GM23338 (cell line): ENCODE results near the gene KANK3. TPM values are rescaled to one million over a fixed set of nuclear protein-coding genes. Genes with fewer than 3 reads are reported as not detected.
"Not testable (repeated sequence)": the region's sequence is repeated elsewhere in the genome, so short reads cannot be mapped to it uniquely, and the experiment has no call there.

ENCODE experiments used
- ATAC-seq: fragments of 200-7000 bp; cut with Tn5 transposase; 3 replicates; pipeline ENCODE4 v1.9.1; 2020
- DNase-seq: peaks from one replicate; pipeline ENCODE4 v3.0.0-alpha.2; 2015; ENCODE audit warnings: low spot score
- H2AFZ ChIP-seq: fragments of 200-600 bp; sonication (generic); 2 replicates; pipeline ENCODE4 v1.8.0; 2016; ENCODE audit warnings: antibody characterized with exemption, mild to moderate bottlenecking, moderate library complexity
- H3F3A ChIP-seq: fragments of 200-600 bp; sonication (generic); replicated peaks from 2 replicates; pipeline ENCODE4 v1.8.0; 2017; ENCODE audit warnings: antibody characterized with exemption, mixed run types, low read depth
- H3K27ac ChIP-seq: fragments of 200-600 bp; sonication (generic); 2 replicates; pipeline ENCODE4 v1.6.1; 2016; ENCODE audit warnings: low read depth
- H3K27me3 ChIP-seq: fragments of 200-600 bp; sonication (generic); 2 replicates; pipeline ENCODE4 v1.8.0; 2016; ENCODE audit warnings: mild to moderate bottlenecking, mixed run types, moderate library complexity; ENCODE audit not compliant: insufficient read depth
- H3K36me3 ChIP-seq: fragments of 200-600 bp; sonication (generic); 2 replicates; pipeline ENCODE4 v1.8.0; 2016; ENCODE audit warnings: mild to moderate bottlenecking; ENCODE audit not compliant: insufficient read depth
- H3K4me1 ChIP-seq: fragments of 200-600 bp; sonication (generic); 2 replicates; pipeline ENCODE4 v1.8.0; 2016; ENCODE audit warnings: mild to moderate bottlenecking, moderate library complexity; ENCODE audit not compliant: insufficient read depth
- H3K4me2 ChIP-seq: fragments of 200-600 bp; sonication (generic); 2 replicates; pipeline ENCODE4 v1.7.1; 2017; ENCODE audit warnings: mixed run types
- H3K4me3 ChIP-seq: fragments of 200-600 bp; sonication (generic); 2 replicates; pipeline ENCODE4 v1.6.1; 2016; ENCODE audit warnings: mixed run types
- H3K79me2 ChIP-seq: fragments of 200-600 bp; sonication (generic); replicated peaks from 2 replicates; pipeline ENCODE4 v1.8.0; 2017; ENCODE audit warnings: mild to moderate bottlenecking; ENCODE audit not compliant: insufficient read depth
- H3K9me2 ChIP-seq: fragments of 200-600 bp; sonication (generic); 2 replicates; pipeline ENCODE4 v1.8.0; 2017; ENCODE audit not compliant: insufficient read depth
- H4K20me1 ChIP-seq: fragments of 200-600 bp; sonication (generic); replicated peaks from 2 replicates; pipeline ENCODE4 v1.8.0; 2017; ENCODE audit warnings: mild to moderate bottlenecking; ENCODE audit not compliant: insufficient read depth
- H3K27ac Mint-ChIP-seq: 2 replicates; pipeline ENCODE4 v1.8.0; 2020; ENCODE audit warnings: inconsistent platforms, mild to moderate bottlenecking, moderate library complexity, mixed read lengths
- H3K27me3 Mint-ChIP-seq: 3 replicates; pipeline ENCODE4 v1.8.0; 2022; ENCODE audit warnings: low read depth, mild to moderate bottlenecking, moderate library complexity, mixed read lengths, inconsistent platforms; ENCODE audit not compliant: insufficient read depth, poor library complexity
- H3K36me3 Mint-ChIP-seq: 3 replicates; pipeline ENCODE4 v1.8.0; 2021; ENCODE audit warnings: low read depth, mild to moderate bottlenecking, inconsistent platforms, moderate library complexity, mixed read lengths
- H3K4me1 Mint-ChIP-seq: 3 replicates; pipeline ENCODE4 v1.8.0; 2020; ENCODE audit warnings: mild to moderate bottlenecking, inconsistent platforms, mixed read lengths
- H3K4me3 Mint-ChIP-seq: 3 replicates; pipeline ENCODE4 v1.8.0; 2021; ENCODE audit warnings: moderate library complexity, mild to moderate bottlenecking, inconsistent platforms, mixed read lengths
- H3K9me3 Mint-ChIP-seq: 3 replicates; pipeline ENCODE4 v1.8.0; 2020; ENCODE audit warnings: moderate library complexity, mild to moderate bottlenecking, inconsistent platforms, mixed read lengths
- polyA plus RNA-seq: library from polyadenylated mRNA; unstranded; fragments of >200 nt; fragmentation: Nextera tagmentation; extraction: Ambion mirVana; gene quantifications from 2 replicates; pipeline ENCODE4 v1.2.1, GENCODE V29; 2016
- total RNA-seq: library from RNA; depleted of rRNA; stranded (reverse); fragments of >200 nt; shearing (Covaris generic); gene quantifications from 2 replicates; pipeline ENCODE4 v1.2.3, GENCODE V29; 2014

The KANK3 gene
- total and polyA plus RNA-seq, 2 experiments from 2014 or later, result 2.0 to 9.3 TPM

DNA sequence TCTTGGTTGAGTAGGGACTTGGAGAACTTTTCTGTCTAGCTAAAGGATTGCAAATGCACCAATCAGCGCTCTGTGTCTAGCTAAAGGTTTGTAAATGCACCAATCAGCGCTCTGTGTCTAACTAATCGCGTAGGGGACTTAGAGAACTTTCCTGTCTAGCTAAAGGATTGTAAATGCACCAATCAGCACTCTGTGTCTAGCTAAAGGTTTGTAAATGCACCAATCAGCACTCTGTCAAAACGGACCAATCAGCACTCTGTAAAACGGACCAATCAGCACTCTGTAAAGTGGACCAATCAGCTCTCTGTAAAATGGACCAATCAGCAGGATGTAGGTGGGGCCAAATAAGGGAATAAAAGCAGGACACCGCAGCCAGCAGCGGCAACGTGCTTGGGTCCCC lies 43.4 kb upstream of the KANK3 start:
- H3F3A ChIP-seq, H3K4me1 ChIP-seq, H3K4me3 Mint-ChIP-seq, H3K4me2 ChIP-seq, DNase-seq, ATAC-seq, H2AFZ ChIP-seq, H3K27me3 ChIP-seq, H3K4me3 ChIP-seq, H3K27ac ChIP-seq, H3K36me3 ChIP-seq, H3K9me2 ChIP-seq, H3K4me1 Mint-ChIP-seq, H4K20me1 ChIP-seq, H3K79me2 ChIP-seq, H3K27ac Mint-ChIP-seq: not testable (repeated sequence)
- Mint-ChIP-seq H3K36me3 (peaks cover 21% of the 10 kb centered on the region), H3K27me3 (peaks cover 12% of the 10 kb centered on the region), H3K9me3 (peaks cover 20% of the 10 kb centered on the region)

DNA sequence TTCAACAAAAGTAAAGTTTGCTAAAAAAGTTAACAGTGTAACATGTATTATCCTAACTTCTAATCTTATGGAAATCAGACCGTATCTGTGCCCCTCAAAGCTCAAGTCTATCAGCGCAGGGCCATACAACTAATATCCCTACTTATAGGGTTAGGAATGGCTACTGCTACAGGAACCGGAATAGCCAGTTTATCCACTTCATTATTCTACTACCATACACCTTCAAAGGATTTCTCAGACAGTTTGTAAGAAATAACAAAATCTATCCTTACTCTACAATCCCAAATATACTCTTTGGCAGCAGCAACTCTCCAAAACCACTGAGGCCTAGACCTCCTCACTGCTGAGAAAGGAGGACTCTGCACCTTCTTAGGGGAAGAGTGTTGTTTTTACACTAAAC lies 42.5 kb upstream of the KANK3 start:
- H3K4me3 Mint-ChIP-seq, H3K4me3 ChIP-seq, H3K9me2 ChIP-seq, ATAC-seq, H3K27ac Mint-ChIP-seq, H3K36me3 ChIP-seq, H3F3A ChIP-seq, H3K4me1 ChIP-seq, H4K20me1 ChIP-seq, DNase-seq, H3K4me2 ChIP-seq, H3K79me2 ChIP-seq, H3K27me3 ChIP-seq, H2AFZ ChIP-seq, H3K27ac ChIP-seq: not testable (repeated sequence)
- H3K9me3 Mint-ChIP-seq, result peaks cover 20% of the 10 kb centered on the region
- peaks cover 12% of the 10 kb centered on the region for H3K27me3 Mint-ChIP-seq
- H3K4me1 Mint-ChIP-seq, result peaks cover 13% of the 10 kb centered on the region
- peaks cover 21% of the 10 kb centered on the region for H3K36me3 Mint-ChIP-seq

DNA sequence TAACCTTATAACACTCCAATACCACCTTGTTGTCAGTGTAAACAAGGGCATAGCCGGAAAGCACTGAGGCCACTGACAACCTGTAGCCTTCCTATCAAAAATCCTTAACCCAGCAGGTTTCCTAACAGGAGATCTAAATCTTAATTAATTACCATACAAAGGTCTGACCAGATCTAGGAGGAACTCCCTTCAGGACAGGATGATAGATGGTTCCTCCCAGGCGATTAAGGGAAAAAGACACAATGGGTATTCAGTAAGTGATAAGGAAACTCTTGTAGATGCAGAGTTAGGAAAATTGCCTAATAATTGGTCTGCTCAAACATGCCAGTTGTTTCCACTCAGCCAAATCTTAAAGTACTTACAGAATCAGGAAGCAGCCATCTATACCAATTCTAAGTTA lies 42.0 kb upstream of the KANK3 start:
- Mint-ChIP-seq H3K4me1 (peaks cover 17% of the 10 kb centered on the region), H3K9me3 (peaks cover 20% of the 10 kb centered on the region), H3K36me3 (peaks cover 21% of the 10 kb centered on the region), H3K27me3 (peaks cover 10% of the 10 kb centered on the region)
- H3K4me3 Mint-ChIP-seq, H3K4me3 ChIP-seq, ATAC-seq, H3K27me3 ChIP-seq, H3K9me2 ChIP-seq, H3K27ac ChIP-seq, H3K4me2 ChIP-seq, H4K20me1 ChIP-seq, DNase-seq, H3K27ac Mint-ChIP-seq, H3F3A ChIP-seq, H3K4me1 ChIP-seq, H3K36me3 ChIP-seq, H2AFZ ChIP-seq, H3K79me2 ChIP-seq: not testable (repeated sequence)

DNA sequence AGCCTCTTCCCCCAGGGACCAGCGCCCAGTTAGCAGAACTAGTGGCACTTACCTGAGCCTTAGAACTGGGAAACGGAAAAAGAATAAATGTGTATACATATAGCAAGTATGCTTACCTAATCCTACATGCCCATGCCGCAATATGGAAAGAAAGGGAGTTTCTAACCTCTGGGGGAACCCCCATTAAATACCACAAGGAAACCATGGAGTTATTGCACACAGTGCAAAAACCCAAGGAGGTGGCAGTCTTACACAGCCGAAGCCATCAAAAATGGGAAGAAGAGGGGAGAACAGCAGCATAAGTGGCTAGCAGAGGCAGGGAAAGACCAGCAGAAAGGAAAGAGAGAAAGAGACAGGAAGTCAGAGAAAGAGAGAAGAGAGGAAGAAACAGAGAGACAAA lies 41.5 kb upstream of the KANK3 start:
- H4K20me1 ChIP-seq, H3K27me3 Mint-ChIP-seq, H2AFZ ChIP-seq, H3K27ac ChIP-seq, H3K27me3 ChIP-seq, ATAC-seq, H3K27ac Mint-ChIP-seq, H3K36me3 ChIP-seq, H3K9me2 ChIP-seq, H3K4me2 ChIP-seq, H3F3A ChIP-seq, H3K4me1 ChIP-seq, DNase-seq, H3K79me2 ChIP-seq, H3K4me3 ChIP-seq, H3K4me3 Mint-ChIP-seq: not testable (repeated sequence)
- H3K4me1 Mint-ChIP-seq, result peaks cover 17% of the 10 kb centered on the region
- peaks cover 22% of the 10 kb centered on the region for H3K9me3 Mint-ChIP-seq
- peaks cover 22% of the 10 kb centered on the region for H3K36me3 Mint-ChIP-seq

DNA sequence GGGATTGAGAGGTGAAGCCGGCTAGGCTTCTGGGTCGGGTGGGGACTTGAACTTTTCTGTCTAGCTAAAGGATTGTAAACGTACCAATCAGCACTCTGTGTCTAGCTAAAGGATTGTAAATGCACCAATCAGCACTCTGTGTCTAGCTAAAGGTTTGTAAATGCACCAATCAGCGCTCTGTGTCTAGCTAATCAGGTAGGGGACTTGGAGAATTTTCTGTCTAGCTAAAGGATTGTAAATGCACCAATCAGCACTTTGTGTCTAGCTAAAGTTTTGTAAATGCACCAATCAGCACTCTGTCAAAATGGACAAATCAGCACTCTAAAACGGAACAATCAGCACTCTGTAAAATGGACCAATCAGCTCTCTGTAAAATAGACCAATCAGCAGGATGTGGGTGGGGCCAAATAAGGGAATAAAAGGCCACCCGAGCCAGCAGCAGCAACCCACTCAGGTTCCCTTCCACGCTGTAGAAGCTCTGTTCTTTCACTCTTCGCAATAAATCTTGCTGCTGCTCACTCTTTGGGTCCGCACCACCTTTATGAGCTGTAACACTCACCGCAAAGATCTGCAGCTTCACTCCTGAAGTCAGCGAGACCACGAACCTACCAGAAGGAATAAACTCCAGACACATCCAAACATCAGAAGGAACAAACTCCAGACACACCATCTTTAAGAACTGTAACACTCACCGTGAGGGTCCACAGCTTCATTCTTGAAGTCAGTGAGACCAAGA lies 36.3 kb upstream of the KANK3 start:
- H3K27me3 ChIP-seq, H3K4me1 ChIP-seq, H3K9me2 ChIP-seq, H3F3A ChIP-seq, H4K20me1 ChIP-seq, H3K27me3 Mint-ChIP-seq, DNase-seq, H2AFZ ChIP-seq, H3K4me3 Mint-ChIP-seq, H3K27ac Mint-ChIP-seq, H3K79me2 ChIP-seq, H3K27ac ChIP-seq, ATAC-seq, H3K36me3 ChIP-seq: not testable (repeated sequence)
- Histone ChIP-seq H3K4me3 (peak overlapping the region; percentile 41; the same call in 1 of the 2 replicates), H3K4me2 (peak overlapping the region; percentile 69; the same call in 1 of the 2 replicates)
- peaks cover 14% of the 10 kb centered on the region for H3K4me1 Mint-ChIP-seq
- H3K9me3 Mint-ChIP-seq, result peaks cover 11% of the 10 kb centered on the region
- peaks cover 13% of the 10 kb centered on the region for H3K36me3 Mint-ChIP-seq
